Measurements from ENCODE around the gene TOM1.

TOM1 gene

GRCh38 chr22:35397095-35397904, 97.6 kb downstream of the TOM1 start:
- no peak for DNase-seq (ENCODE audit: low spot score)
- POLR2A ChIA-PET (ENCODE audit: low non-redundant PET) = no interaction called here
- CTCF ChIA-PET = no interaction called here
- H3K27ac ChIP-seq = no peak overlapping the region
- TF ChIP-seq CTCF (conservative IDR thresholded peaks at IDR 0.05; ENCODE audit: low read depth) = no peak

Measured in RWPE1 (cell line).